Adrenal gland (tissue), 12 donors: ENCODE results near the gene RGS1. TPM values are rescaled to one million over a fixed set of nuclear protein-coding genes. Genes with fewer than 3 reads are reported as not detected.

ENCODE experiments used
- DNase-seq, 7 donors: peaks; one replicate each; pipeline ENCODE4 v3.0.0-alpha.2; 2019 to 2020
- H3K27ac ChIP-seq, 5 donors: fragments of 200-600 bp; sonication (generic) in 4 of 5; 1 replicate in 3 of 5; 2 replicates in 2 of 5; pipeline versions ENCODE4 v1.5.1 to v1.8.0; 2016 to 2020; ENCODE audit warnings: mild to moderate bottlenecking in 1 of 5
- H3K27me3 ChIP-seq: fragments of 200-600 bp; 2 replicates; pipeline ENCODE4 v1.8.0; 2021
- H3K36me3 ChIP-seq, 2 donors: fragments of 200-600 bp; replicated peaks in 1 of 2; 1 replicate in 1 of 2; 2 replicates in 1 of 2; pipeline versions ENCODE4 v1.5.1 to v1.8.0; 2018 to 2022
- H3K4me1 ChIP-seq, 2 donors: fragments of 200-600 bp; replicated peaks in 1 of 2; 1 replicate in 1 of 2; 2 replicates in 1 of 2; pipeline versions ENCODE4 v1.5.1 to v1.8.0; 2018 to 2021
- H3K4me3 ChIP-seq, 4 donors: fragments of 200-600 bp; sonication (generic) in 3 of 4; one replicate each; pipeline ENCODE4 v1.5.1; 2016 to 2018
- H3K9me3 ChIP-seq, 3 donors: fragments of 200-600 bp; sonication (generic) in 1 of 3; replicated peaks in 1 of 3; 1 replicate in 2 of 3; 2 replicates in 1 of 3; pipeline versions ENCODE4 v1.5.1 to v1.8.0; 2016 to 2021
- CTCF ChIP-seq, 6 experiments: fragments of 450-650 bp in 4 of 6; fragments of 200-600 bp in 2 of 6; sonication (generic) in 1 of 6; IDR thresholded peaks; 1 replicate in 5 of 6; 2 replicates in 1 of 6; pipeline versions ENCODE4 v1.5.1 to v1.8.0; 2016 to 2021; ENCODE audit warnings: antibody characterized with exemption in 6 of 6, mild to moderate bottlenecking in 2 of 6, moderate library complexity in 1 of 6
- POLR2A ChIP-seq, 2 donors: fragments of 450-650 bp; IDR thresholded peaks; one replicate each; pipeline ENCODE4 v1.6.1; 2017; ENCODE audit warnings: antibody characterized with exemption in 2 of 2, mild to moderate bottlenecking in 2 of 2, moderate library complexity in 1 of 2
- WGBS, 4 donors: extraction: QIAGEN DNeasy Blood & Tissue Kit in 2 of 4; methylation state at CpG; one replicate each; pipeline versions ENCODE4 v1.1.5 to v1.1.7; 2013 to 2017; 5-methylcytosine and 5-hydroxymethylcytosine counted together
- intact Hi-C, 2 donors: fragments of 100-400 bp; cut with DNase I; formaldehyde crosslinking; loops; one replicate each; pipeline versions ENCODE4 v1.14.1 to v1.15.0; 2022 to 2023
- polyA plus RNA-seq, 3 donors: library from polyadenylated mRNA; stranded (reverse); fragments of 200-250 nt in 2 of 3; fragments of 350-450 nt in 1 of 3; fragmentation: Illumina TruSeq in 1 of 3; extraction: RNeasy Lipid Tissue Mini Kit (QIAGEN cat#74804) in 1 of 3; gene quantifications; one replicate each; pipeline ENCODE4 v1.2.3, GENCODE V29; 2013 to 2014
- total RNA-seq, 9 donors: library from RNA; depleted of rRNA in 4 of 9; stranded (reverse); fragments of >200 nt in 4 of 9; fragments of 120-200 nt in 1 of 9; fragmentation: NEBNext Ultra II Directional in 1 of 9; extraction: Animal tissue kit (Norgen Biotek cat#: 25700) in 1 of 9; gene quantifications; one replicate each; pipeline versions ENCODE4 v1.1.0 to v1.2.4, GENCODE V29; 2013 to 2023
- donor health status: healthy with polysubstance abuse.
- donor health status: Bipolar disorder and iron deficiency.
- donor health status: DM: yes; HTN: yes; CAD: no.
- donor health status: DM: no; HTN: no; CAD: no.
- donor health status: DM: no; HTN: no; CAD: no.
- donor health status: DM: yes; HTN: yes; CAD: no.

Gene RGS1
- total and polyA plus RNA-seq, 12 donors, result 2.4 to 124 (median 9.4) TPM

GRCh38 chr1:192553741-192554140, 21.8 kb upstream of the RGS1 start:
- intact Hi-C loops, result no loop called here
- Histone ChIP-seq H3K4me1 (peaks cover 0 to 6% of the 10 kb centered on the region in 2 donors), H3K9me3 (no peaks in the 10 kb centered on the region), H3K36me3 (no peaks in the 10 kb centered on the region), H3K27ac (no peak overlapping the region), H3K27me3 (no peaks in the 10 kb centered on the region), H3K4me3 (no peak overlapping the region)
- DNase-seq, result no peak
- WGBS, 4 donors, result 81 to 88% (median 83%) methylated on average over 3 of the region's 3 CpGs
- no peak for TF ChIP-seq POLR2A (IDR thresholded peaks at IDR 0.05)
- no peak for TF ChIP-seq CTCF (IDR thresholded peaks at IDR 0.05)

DNA sequence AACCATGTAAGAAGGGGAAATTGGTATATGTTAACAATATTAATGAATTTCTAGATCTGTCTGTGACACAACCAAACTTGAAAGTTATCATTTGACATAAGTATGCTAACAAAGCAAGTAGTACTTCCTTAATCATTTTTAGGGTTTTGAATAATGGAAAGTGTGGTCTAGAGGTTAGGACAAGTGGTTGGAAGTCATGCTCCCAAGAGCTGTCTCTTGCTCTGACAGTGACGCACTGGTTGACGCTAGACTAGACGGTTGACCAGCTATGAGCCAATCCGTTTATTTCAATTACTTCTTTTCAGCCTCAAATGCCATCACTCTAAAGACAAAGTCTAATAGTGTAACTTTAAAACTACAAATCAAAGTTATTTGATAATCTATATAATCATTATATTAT, 20.7 kb upstream of the RGS1 start:
- Histone ChIP-seq H3K9me3 (no peaks in the 10 kb centered on the region), H3K36me3 (no peaks in the 10 kb centered on the region), H3K27ac (no peak overlapping the region), H3K4me1 (peaks cover 0 to 11% of the 10 kb centered on the region in 2 donors), H3K4me3 (no peak overlapping the region), H3K27me3 (no peaks in the 10 kb centered on the region)
- intact Hi-C loops, result no loop called here
- no peak for DNase-seq
- WGBS, 4 donors, result 77 to 91% (median 87%) methylated on average over 4 of the region's 4 CpGs
- TF ChIP-seq POLR2A (IDR thresholded peaks at IDR 0.05) (no peak), CTCF (IDR thresholded peaks at IDR 0.05) (no peak)

GRCh38 chr1:192555399-192555798, 20.2 kb upstream of the RGS1 start:
- H3K9me3 ChIP-seq, result no peaks in the 10 kb centered on the region
- no peaks in the 10 kb centered on the region for H3K27me3 ChIP-seq
- H3K4me3 ChIP-seq, result no peak overlapping the region
- no peak for TF ChIP-seq POLR2A (IDR thresholded peaks at IDR 0.05)
- no peak for TF ChIP-seq CTCF (IDR thresholded peaks at IDR 0.05)
- intact Hi-C loops, result no loop called here
- H3K4me1 ChIP-seq, result peaks cover 0 to 13% of the 10 kb centered on the region in 2 donors
- no peak overlapping the region for H3K27ac ChIP-seq
- no peaks in the 10 kb centered on the region for H3K36me3 ChIP-seq
- DNase-seq, result no peak

GRCh38 chr1:192557841-192558595, 17.6 kb upstream of the RGS1 start:
- H3K4me1 ChIP-seq, result peaks cover 0 to 8% of the 10 kb centered on the region in 2 donors
- TF ChIP-seq POLR2A (IDR thresholded peaks at IDR 0.05) (no peak), CTCF (IDR thresholded peaks at IDR 0.05) (no peak)
- no peaks in the 10 kb centered on the region for H3K36me3 ChIP-seq
- no peaks in the 10 kb centered on the region for H3K27me3 ChIP-seq
- H3K9me3 ChIP-seq, result no peaks in the 10 kb centered on the region
- intact Hi-C loops, result no loop called here
- no peak overlapping the region for H3K4me3 ChIP-seq
- 93 to 96% (median 94%) methylated on average over 4 of the region's 4 CpGs for WGBS, 4 donors
- no peak overlapping the region for H3K27ac ChIP-seq
- no peak for DNase-seq
